CD14-positive monocyte (primary cell): ENCODE measurements around the gene ARHGAP18. TPM values are rescaled to one million over a fixed set of nuclear protein-coding genes. Genes with fewer than 3 reads are reported as not detected.

Experiments used
- DNase-seq, 3 donors: peaks; one replicate each; pipeline ENCODE4 v3.0.0-alpha.2; 2011 to 2022
- H2AFZ ChIP-seq: 2 replicates; pipeline ENCODE4 v1.6.0; 2012; ENCODE audit warnings: mild to moderate bottlenecking, low read depth, low read length, inconsistent platforms; ENCODE audit not compliant: insufficient read depth, poor library complexity, severe bottlenecking
- H3K27ac ChIP-seq, 2 donors: 1 replicate in 1 of 2; 2 replicates in 1 of 2; pipeline ENCODE4 v1.5.1; 2012 to 2013; ENCODE audit warnings: low read length in 2 of 2, control low read depth in 1 of 2, inconsistent platforms in 1 of 2, low read depth in 1 of 2, mild to moderate bottlenecking in 1 of 2
- H3K27me3 ChIP-seq, 2 donors: one replicate each; pipeline versions ENCODE4 v1.6.0 to v1.6.1; 2011 to 2013; ENCODE audit warnings: low read length in 2 of 2; ENCODE audit not compliant: control insufficient read depth in 2 of 2, insufficient read depth in 2 of 2
- H3K36me3 ChIP-seq, 2 donors: replicated peaks in 1 of 2; 1 replicate in 1 of 2; 2 replicates in 1 of 2; pipeline versions ENCODE4 v1.5.1 to v1.6.1; 2012 to 2013; ENCODE audit warnings: low read length in 2 of 2, control low read depth in 1 of 2, inconsistent platforms in 1 of 2, mild to moderate bottlenecking in 1 of 2; ENCODE audit not compliant: insufficient read depth in 2 of 2, control insufficient read depth in 1 of 2
- H3K4me1 ChIP-seq, 2 donors: 1 replicate in 1 of 2; 2 replicates in 1 of 2; pipeline versions ENCODE4 v1.5.1 to v1.6.1; 2012 to 2013; ENCODE audit warnings: low read length in 2 of 2, control low read depth in 1 of 2, inconsistent platforms in 1 of 2, mild to moderate bottlenecking in 1 of 2, moderate library complexity in 1 of 2; ENCODE audit not compliant: insufficient read depth in 2 of 2, control insufficient read depth in 1 of 2
- H3K4me2 ChIP-seq: replicated peaks from 2 replicates; pipeline ENCODE3; 2012; ENCODE audit warnings: low read length, moderate library complexity, mild to moderate bottlenecking; ENCODE audit not compliant: poor library complexity, severe bottlenecking; ENCODE audit errors: extremely low read depth
- H3K4me3 ChIP-seq, 3 experiments: fragments of 200-600 bp in 1 of 3; sonication (generic) in 1 of 3; replicated peaks in 1 of 3; 1 replicate in 2 of 3; 2 replicates in 1 of 3; pipeline ENCODE4 v1.5.1; 2011 to 2013; ENCODE audit warnings: low read length in 3 of 3, mild to moderate bottlenecking in 3 of 3, control low read depth in 2 of 3, low read depth in 2 of 3, inconsistent platforms in 1 of 3, moderate library complexity in 1 of 3
- H3K79me2 ChIP-seq: 2 replicates; pipeline ENCODE4 v1.6.0; 2012; ENCODE audit warnings: mild to moderate bottlenecking, control low read depth, inconsistent platforms, low read length, moderate library complexity; ENCODE audit not compliant: insufficient read depth
- H3K9ac ChIP-seq: 2 replicates; pipeline ENCODE4 v1.6.0; 2017; ENCODE audit warnings: low read length, mild to moderate bottlenecking; ENCODE audit not compliant: insufficient read depth, poor library complexity, severe bottlenecking
- H3K9me3 ChIP-seq, 2 donors: replicated peaks in 1 of 2; 1 replicate in 1 of 2; 2 replicates in 1 of 2; pipeline versions ENCODE4 v1.5.1 to v1.6.1; 2012 to 2013; ENCODE audit warnings: low read length in 2 of 2, control low read depth in 1 of 2; ENCODE audit not compliant: control insufficient read depth in 1 of 2, insufficient read depth in 1 of 2
- H4K20me1 ChIP-seq: 2 replicates; pipeline ENCODE4 v1.6.0; 2012; ENCODE audit warnings: mild to moderate bottlenecking, low read length, control low read depth, moderate library complexity; ENCODE audit not compliant: insufficient read depth
- H3K27ac Mint-ChIP-seq, 7 donors: one replicate each; pipeline ENCODE4 v1.8.0; 2020; ENCODE audit warnings: mild to moderate bottlenecking in 7 of 7, mixed read lengths in 7 of 7, moderate library complexity in 6 of 7, inconsistent platforms in 2 of 7
- H3K27me3 Mint-ChIP-seq, 3 donors: one replicate each; pipeline ENCODE4 v1.8.0; 2021 to 2022; ENCODE audit warnings: low read depth in 3 of 3, mild to moderate bottlenecking in 3 of 3, mixed read lengths in 3 of 3, moderate library complexity in 3 of 3, inconsistent platforms in 1 of 3
- H3K36me3 Mint-ChIP-seq, 2 donors: one replicate each; pipeline ENCODE4 v1.8.0; 2020; ENCODE audit warnings: mixed read lengths in 2 of 2, inconsistent platforms in 1 of 2, mild to moderate bottlenecking in 1 of 2
- H3K4me1 Mint-ChIP-seq: one replicate; pipeline ENCODE4 v1.8.0; 2020; ENCODE audit warnings: mild to moderate bottlenecking, mixed read lengths
- H3K4me3 Mint-ChIP-seq, 2 donors: one replicate each; pipeline ENCODE4 v1.8.0; 2020; ENCODE audit warnings: mild to moderate bottlenecking in 2 of 2, mixed read lengths in 2 of 2, moderate library complexity in 1 of 2
- H3K9me3 Mint-ChIP-seq, 7 donors: one replicate each; pipeline ENCODE4 v1.8.0; 2020 to 2022; ENCODE audit warnings: mixed read lengths in 7 of 7, mild to moderate bottlenecking in 6 of 7, moderate library complexity in 6 of 7, inconsistent platforms in 2 of 7
- WGBS: methylation state at CpG from one replicate; pipeline ENCODE4 v1.1.5; 2013; ENCODE audit warnings: missing lambda C conversion rate; ENCODE audit not compliant: insufficient coverage; 5-methylcytosine and 5-hydroxymethylcytosine counted together
- intact Hi-C, 2 donors: fragments of 100-400 bp; cut with micrococcal nuclease; formaldehyde crosslinking; loops; one replicate each; pipeline versions ENCODE4 v1.15.0 to v1.15.1; 2023
- polyA plus RNA-seq, 3 donors: library from polyadenylated mRNA; depleted of rRNA in 1 of 3; unstranded in 2 of 3; stranded (reverse) in 1 of 3; fragments of 300-500 nt in 2 of 3; fragments of >200 nt in 1 of 3; fragmentation: Illumina TruSeq in 2 of 3; gene quantifications; 1 replicate in 2 of 3; 2 replicates in 1 of 3; pipeline ENCODE4 v1.2.3, GENCODE V29; 2012 to 2021
- TF ChIP-seq, protein P1 (sequence below): fragments of 200-600 bp; IDR thresholded peaks from one replicate; pipeline ENCODE4 v1.8.0; 2022; ENCODE audit warnings: antibody characterized with exemption, mild to moderate bottlenecking

Gene ARHGAP18
- polyA plus RNA-seq, 3 donors, result 3.7 to 5.6 (median 3.8) TPM

DNA sequence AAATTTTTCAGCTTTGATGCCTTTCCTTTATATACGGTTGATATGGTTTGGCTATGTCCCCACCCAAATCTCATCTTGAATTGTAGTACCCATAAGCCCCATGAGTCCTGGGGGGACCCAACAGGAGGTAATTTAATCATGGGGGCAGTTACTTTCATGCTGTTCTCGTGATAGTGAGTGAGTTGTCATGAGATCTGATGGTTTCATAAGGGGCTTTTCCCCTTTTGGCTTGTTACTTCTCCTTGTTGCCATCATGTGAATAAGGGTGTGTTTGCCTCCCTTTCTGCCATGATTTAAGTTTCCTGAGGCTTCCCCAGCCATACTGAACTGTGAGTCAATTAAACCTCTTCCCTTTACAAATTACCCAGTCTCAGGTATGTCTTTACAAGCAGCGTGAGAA, 66.8 kb downstream of the ARHGAP18 start:
- Mint-ChIP-seq H3K4me3 (no peak overlapping the region), H3K27ac (no peak overlapping the region), H3K36me3 (peaks cover 13 to 22% of the 10 kb centered on the region in 2 donors), H3K9me3 (peaks cover 0 to 4% (median 0%) of the 10 kb centered on the region in 7 donors), H3K4me1 (peaks cover 9% of the 10 kb centered on the region), H3K27me3 (peaks cover 0 to 4% (median 0%) of the 10 kb centered on the region in 3 donors)
- Histone ChIP-seq H3K27ac (no peak overlapping the region), H3K36me3 (peaks cover 0 to 12% of the 10 kb centered on the region in 2 donors), H3K27me3 (no peaks in the 10 kb centered on the region), H3K4me1 (no peaks in the 10 kb centered on the region), H3K9me3 (no peaks in the 10 kb centered on the region), H3K79me2 (no peaks in the 10 kb centered on the region), H3K4me2 (no peak overlapping the region), H3K4me3 (no peak overlapping the region), H2AFZ (no peak overlapping the region), H3K9ac (no peak overlapping the region), H4K20me1 (no peaks in the 10 kb centered on the region)
- WGBS, result no CpG with 5 or more reads among the region's 3 CpGs
- peak in 1 of 3 donors; percentile 29 for DNase-seq
- intact Hi-C loops, result no loop called here
- TF ChIP-seq, protein P1, sequence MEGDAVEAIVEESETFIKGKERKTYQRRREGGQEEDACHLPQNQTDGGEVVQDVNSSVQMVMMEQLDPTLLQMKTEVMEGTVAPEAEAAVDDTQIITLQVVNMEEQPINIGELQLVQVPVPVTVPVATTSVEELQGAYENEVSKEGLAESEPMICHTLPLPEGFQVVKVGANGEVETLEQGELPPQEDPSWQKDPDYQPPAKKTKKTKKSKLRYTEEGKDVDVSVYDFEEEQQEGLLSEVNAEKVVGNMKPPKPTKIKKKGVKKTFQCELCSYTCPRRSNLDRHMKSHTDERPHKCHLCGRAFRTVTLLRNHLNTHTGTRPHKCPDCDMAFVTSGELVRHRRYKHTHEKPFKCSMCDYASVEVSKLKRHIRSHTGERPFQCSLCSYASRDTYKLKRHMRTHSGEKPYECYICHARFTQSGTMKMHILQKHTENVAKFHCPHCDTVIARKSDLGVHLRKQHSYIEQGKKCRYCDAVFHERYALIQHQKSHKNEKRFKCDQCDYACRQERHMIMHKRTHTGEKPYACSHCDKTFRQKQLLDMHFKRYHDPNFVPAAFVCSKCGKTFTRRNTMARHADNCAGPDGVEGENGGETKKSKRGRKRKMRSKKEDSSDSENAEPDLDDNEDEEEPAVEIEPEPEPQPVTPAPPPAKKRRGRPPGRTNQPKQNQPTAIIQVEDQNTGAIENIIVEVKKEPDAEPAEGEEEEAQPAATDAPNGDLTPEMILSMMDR, result no peak

DNA sequence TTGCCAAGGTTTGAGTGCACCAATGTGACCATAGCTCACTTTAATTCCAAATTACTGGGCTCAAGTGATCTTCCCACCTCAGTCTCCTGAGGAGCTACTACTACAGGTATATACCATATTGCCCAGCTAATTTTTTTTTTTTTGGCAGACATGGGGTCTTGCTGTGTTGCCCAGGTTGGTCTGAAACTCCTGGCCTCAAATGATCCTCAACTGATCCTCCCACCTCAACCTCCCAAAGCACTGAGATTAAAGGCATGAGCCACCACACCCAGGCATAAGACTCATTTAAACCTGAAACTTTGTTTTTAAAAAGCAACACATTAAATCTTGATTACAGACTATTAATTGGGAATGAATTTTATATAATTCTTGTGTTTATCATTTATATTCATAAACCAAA, 67.7 kb downstream of the ARHGAP18 start:
- TF ChIP-seq, protein P1, result no peak
- Histone ChIP-seq H3K27ac (no peak overlapping the region), H3K36me3 (peaks cover 0 to 21% of the 10 kb centered on the region in 2 donors), H3K4me1 (no peaks in the 10 kb centered on the region), H4K20me1 (no peaks in the 10 kb centered on the region), H3K4me2 (no peak overlapping the region), H3K9me3 (no peaks in the 10 kb centered on the region), H2AFZ (no peak overlapping the region), H3K4me3 (no peak overlapping the region), H3K9ac (no peak overlapping the region), H3K27me3 (no peaks in the 10 kb centered on the region), H3K79me2 (no peaks in the 10 kb centered on the region)
- Mint-ChIP-seq H3K36me3 (peaks cover 20 to 28% of the 10 kb centered on the region in 2 donors), H3K27me3 (peaks cover 0 to 4% (median 0%) of the 10 kb centered on the region in 3 donors), H3K9me3 (peaks cover 0 to 4% (median 0%) of the 10 kb centered on the region in 7 donors), H3K4me3 (no peak overlapping the region), H3K4me1 (peaks cover 11% of the 10 kb centered on the region), H3K27ac (no peak overlapping the region)
- DNase-seq, result no peak
- intact Hi-C loops, result no loop called here
